GM10847 (cell line): ENCODE data around the gene ETF1.

Experiments
- POLR2A ChIP-seq: IDR thresholded peaks from 2 replicates; pipeline ENCODE4 v1.6.1; 2011; ENCODE audit not compliant: insufficient read length; ENCODE audit errors: extremely low read depth

ETF1 gene

GRCh38 chr5:138569782-138570181 is 26.7 kb upstream of the ETF1 start:
- TF ChIP-seq POLR2A, result no peak

- no peak for TF ChIP-seq POLR2A
Observed at GRCh38 chr5:138568061-138568824, 25.2 kb upstream of the ETF1 start.

GRCh38 chr5:138566792-138567191 is 23.8 kb upstream of the ETF1 start:
- no peak for TF ChIP-seq POLR2A

GRCh38 chr5:138565100-138565821 is 22.2 kb upstream of the ETF1 start:
- TF ChIP-seq POLR2A, result no peak

- no peak for TF ChIP-seq POLR2A
Observed at GRCh38 chr5:138564242-138564641, 21.2 kb upstream of the ETF1 start.

- TF ChIP-seq POLR2A, result no peak
Observed at GRCh38 chr5:138563340-138564118, 20.5 kb upstream of the ETF1 start.

- no peak for TF ChIP-seq POLR2A
Observed at GRCh38 chr5:138560971-138561370, 17.9 kb upstream of the ETF1 start.

GRCh38 chr5:138559937-138560336 is 16.9 kb upstream of the ETF1 start:
- TF ChIP-seq POLR2A, result no peak

- TF ChIP-seq POLR2A, result no peak
Observed at GRCh38 chr5:138557677-138558076, 14.6 kb upstream of the ETF1 start.

GRCh38 chr5:138554143-138554542 is 11.1 kb upstream of the ETF1 start:
- no peak for TF ChIP-seq POLR2A

- no peak for TF ChIP-seq POLR2A
Observed at GRCh38 chr5:138553437-138554095, 10.5 kb upstream of the ETF1 start.

- TF ChIP-seq POLR2A, result no peak
Observed at GRCh38 chr5:138552657-138553056, 9.6 kb upstream of the ETF1 start.

GRCh38 chr5:138549414-138549813 is 6.4 kb upstream of the ETF1 start:
- no peak for TF ChIP-seq POLR2A

GRCh38 chr5:138545919-138546562 is 3.0 kb upstream of the ETF1 start:
- TF ChIP-seq POLR2A, result no peak
